AG20443 (cell line): ENCODE results near the gene PTPRN2.

Experiments
- DNase-seq: peaks from one replicate; pipeline ENCODE4 v3.0.0; 2012; ENCODE audit warnings: low spot score, mixed read lengths

Gene PTPRN2

GRCh38 chr7:158576050-158576762, 11.4 kb downstream of the PTPRN2 start:
- DNase-seq: no peak

GRCh38 chr7:158574308-158575036, 13.2 kb downstream of the PTPRN2 start:
- DNase-seq: no peak

- DNase-seq: no peak
These were observed 14.3 kb downstream of the PTPRN2 start for GRCh38 chr7:158573310-158573709.

DNA sequence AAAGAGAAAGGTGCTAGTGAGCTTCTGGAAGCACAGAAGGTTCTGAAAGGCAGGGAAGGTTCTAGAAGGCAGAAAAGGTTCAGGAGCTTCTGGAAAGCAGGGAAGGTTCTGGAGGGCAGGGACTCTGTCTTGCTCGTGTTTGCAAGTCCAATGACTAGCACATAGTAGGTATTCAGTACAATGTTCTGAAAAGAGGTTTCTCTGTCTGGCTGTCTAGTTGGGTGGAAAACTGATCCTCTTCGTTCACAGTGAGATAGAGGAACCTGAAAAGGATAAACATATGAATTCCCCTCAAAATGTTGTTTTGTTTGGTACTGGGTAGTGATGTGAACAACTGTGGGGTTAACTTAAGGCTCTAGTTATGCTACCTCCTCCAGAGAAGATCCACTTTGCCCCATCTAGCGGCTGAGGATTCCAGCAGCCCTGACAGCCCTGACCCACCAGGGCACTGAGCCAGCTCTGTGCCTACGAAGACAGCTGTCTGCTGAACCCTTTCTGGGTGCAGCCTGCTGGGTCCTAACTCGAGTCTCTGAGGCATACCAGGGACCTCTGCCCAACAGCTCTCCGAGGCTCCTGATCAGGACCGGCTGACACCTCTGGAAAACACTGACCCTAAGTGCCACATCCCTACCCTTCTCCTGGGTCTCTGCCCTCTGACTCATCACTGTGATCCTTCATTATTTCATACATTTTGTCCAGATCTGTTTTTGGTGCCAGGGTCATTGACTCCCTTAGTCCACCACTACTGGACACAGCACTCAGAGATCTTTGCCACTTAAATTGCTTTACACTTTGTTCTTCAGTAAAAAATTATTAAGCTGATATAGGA, 15.4 kb downstream of the PTPRN2 start:
- no peak for DNase-seq

- DNase-seq: no peak
These were observed 17.0 kb downstream of the PTPRN2 start for GRCh38 chr7:158570449-158571170.

DNA sequence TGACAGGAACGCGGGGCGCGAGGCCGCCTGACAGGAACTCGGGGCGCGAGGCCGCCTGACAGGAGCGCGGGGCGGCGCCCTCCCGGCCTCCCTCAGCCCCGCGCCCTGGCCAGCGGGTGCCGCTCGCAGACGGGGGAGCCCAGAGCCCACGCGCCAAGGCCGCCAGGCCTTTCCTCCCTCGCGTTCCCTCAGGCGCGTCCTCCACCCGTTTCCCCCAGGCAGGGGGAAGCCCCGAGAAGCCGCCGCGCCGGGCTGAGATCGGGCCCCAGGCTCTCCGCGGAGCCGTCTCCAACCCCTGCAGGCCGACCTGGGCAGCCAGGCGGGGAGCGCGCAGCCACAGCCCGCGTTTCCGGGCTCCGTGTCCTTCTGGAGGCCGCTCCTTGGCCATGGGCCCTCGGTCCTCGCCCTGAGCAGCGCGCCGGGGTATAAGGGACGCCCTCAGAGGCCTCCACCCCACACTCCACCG, 17.7 kb downstream of the PTPRN2 start:
- no peak for DNase-seq

DNA sequence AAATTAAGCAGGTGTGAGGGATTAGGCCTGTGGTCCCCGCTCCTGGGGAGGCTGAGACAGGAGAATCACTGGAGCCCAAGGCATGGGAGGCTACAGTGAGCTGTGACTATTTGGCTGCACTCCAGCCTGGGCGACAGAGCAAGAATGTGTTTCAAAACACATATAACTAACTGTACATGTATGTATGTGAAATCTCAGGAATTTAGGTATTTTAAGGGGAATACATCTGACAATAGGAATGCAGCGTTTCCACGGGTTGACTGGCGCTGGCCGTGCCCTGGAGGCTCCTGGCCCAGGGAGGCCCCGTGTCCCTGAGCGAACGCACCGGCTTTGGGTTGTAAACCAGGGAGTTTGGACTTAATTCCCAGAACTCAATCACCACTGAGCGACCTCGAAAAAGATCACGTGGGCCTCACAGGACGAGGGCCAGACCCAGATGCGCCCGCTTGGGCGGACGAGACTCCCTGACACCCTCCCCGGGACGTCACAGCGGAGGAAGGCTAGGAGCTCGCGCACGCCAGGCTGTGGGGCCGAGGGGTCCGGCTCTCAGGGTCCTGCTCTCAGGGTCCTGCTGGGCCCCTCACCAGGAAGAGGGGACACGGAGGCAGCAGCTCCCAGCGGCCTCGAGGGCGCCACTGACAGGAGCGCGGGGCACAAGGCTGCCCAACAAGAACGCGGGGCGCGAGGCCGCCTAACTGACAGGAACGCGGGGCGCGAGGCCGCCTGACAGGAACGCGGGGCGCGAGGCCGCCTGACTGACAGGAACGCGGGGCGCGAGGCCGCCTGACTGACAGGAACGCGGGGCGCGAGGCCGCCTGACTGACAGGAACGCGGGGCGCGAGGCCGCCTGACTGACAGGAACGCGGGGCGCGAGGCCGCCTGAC, 18.4 kb downstream of the PTPRN2 start:
- no peak for DNase-seq

DNA sequence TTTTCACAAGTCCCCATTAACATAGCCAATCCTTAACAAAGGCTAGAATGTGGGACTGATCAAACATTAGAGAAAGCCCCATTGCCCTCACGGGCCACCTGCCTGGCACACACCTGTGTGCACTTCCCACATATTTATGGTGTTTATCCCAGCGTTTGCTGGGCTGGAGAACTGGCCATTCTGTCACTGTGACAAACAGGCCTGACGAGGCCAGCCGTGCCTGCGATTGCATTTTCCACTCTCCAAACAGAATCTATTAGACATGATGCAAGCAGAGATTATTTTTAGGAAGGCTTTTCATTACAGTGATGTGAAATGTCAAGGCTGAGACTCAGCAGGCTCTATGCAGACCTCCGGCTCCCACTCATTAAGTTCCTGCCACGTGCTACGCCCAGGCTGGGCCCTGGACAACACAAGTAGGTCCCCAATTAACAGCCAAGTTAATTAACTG, 20.4 kb downstream of the PTPRN2 start:
- DNase-seq: no peak

- DNase-seq: no peak
These were observed 23.0 kb downstream of the PTPRN2 start for GRCh38 chr7:158564663-158565035.

GRCh38 chr7:158563911-158564662, 23.5 kb downstream of the PTPRN2 start:
- DNase-seq: no peak

GRCh38 chr7:158563051-158563450, 24.6 kb downstream of the PTPRN2 start:
- no peak for DNase-seq

DNA sequence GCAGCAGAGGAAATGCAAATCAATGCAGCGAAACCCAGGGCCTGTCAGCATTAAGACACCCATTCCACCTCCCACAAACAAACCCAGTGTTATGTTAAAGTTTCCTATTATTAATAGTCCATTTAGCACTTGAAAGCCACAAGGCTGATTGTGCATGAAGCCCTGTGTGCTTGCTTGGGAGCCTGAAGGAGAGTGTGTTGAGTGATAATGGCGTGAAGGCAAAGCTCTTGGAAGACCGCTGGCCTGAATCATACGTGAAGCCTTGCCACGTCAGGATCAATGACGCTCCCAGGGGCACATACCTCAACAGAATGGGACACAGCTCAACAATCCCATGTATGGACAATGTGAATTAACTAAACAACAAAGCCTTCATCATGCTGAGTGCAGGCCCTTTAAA, 25.1 kb downstream of the PTPRN2 start:
- DNase-seq: no peak

GRCh38 chr7:158561659-158562058, 26.0 kb downstream of the PTPRN2 start:
- DNase-seq: no peak

- DNase-seq: no peak
These were observed 27.2 kb downstream of the PTPRN2 start for GRCh38 chr7:158560386-158560785.

GRCh38 chr7:158559356-158559755, 28.3 kb downstream of the PTPRN2 start:
- no peak for DNase-seq

DNA sequence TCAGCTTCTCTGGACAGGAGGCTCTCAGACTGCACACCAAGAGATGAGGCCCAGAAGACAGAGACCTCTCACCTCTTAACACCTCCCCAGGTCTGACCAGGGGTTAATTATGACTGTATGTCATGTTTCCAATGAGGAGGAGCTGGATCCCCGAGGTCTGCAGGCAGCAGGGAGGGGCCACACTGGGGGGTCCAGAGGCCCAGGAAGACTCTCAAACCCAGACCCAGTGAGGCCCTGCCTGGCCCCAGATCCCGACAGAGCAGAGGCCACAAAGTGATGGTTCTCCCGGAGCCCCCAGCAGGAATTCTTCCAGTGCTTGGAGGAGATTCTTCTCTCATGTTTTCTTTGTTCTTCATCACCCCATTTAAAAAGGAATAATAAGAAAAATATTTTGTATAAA, 28.8 kb downstream of the PTPRN2 start:
- no peak for DNase-seq

GRCh38 chr7:158557441-158557755, 30.2 kb downstream of the PTPRN2 start:
- DNase-seq: no peak

DNA sequence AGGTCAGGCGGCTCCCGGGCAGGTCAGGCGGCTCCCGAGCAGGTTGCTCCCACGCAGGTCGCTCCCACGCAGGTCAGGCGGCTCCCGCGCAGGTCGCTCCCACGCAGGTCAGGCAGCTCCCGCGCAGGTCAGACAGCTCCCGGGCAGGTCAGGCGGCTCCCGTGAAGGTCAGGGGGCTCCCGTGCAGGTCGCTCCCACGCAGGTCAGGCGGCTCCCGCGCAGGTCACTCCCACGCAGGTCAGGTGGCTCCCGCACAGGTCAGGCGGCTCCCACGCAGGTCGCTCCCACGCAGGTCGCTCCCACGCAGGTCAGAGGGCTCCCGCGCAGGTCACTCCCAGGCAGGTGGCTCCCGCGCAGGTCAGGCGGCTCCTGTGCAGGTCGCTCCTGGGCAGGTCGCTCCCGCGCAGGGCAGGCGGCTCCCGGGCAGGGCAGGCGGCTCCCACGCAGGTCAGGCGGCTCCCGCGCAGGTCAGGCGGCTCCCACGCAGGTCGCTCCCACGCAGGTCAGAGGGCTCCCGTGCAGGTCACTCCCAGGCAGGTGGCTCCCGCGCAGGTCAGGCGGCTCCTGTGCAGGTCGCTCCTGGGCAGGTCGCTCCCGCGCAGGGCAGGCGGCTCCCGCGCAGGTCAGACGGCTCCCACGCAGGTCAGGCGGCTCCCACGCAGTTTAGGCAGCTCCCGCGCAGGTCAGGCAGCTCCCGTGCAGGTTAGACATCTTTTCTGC, 30.7 kb downstream of the PTPRN2 start:
- DNase-seq: no peak

DNA sequence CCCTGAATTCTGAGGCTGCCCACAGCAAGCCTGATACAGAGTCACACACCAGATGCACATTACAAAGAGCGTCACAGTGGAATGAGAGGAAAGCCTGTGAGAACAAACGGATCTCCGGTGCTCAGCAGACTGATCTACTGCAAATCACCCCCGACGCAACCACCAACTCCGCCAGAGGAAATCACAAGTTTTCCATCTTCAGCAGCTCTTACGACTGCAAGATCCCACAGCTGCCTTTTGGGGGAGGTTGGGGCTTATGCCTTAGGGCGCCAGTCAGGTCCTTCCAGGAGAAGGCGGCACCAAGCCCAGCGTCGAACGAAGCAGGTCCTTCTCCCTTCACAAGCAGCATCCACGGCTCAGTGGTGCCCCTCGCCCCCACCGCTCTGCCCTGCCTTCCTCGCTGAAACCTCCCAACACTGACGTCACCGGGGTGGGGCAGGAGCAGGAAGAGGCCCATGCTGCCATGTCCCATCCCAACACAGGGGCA, 32.5 kb downstream of the PTPRN2 start:
- DNase-seq: no peak
